DOHH2 (cell line): ENCODE results near the gene ATF5.

Source experiments
- EZH2phosphoT487 ChIP-seq: fragments of 200-600 bp; sonication (generic); IDR thresholded peaks from 2 replicates; pipeline ENCODE4 v1.6.1; 2017; ENCODE audit warnings: borderline replicate concordance, mild to moderate bottlenecking, antibody characterized with exemption, low read length, moderate library complexity, mixed read lengths
- TF ChIP-seq, protein P1 (sequence below): fragments of 200-600 bp; sonication (generic); IDR thresholded peaks from one replicate; pipeline ENCODE4 v1.5.1; 2014; ENCODE audit warnings: antibody characterized with exemption, mild to moderate bottlenecking, low read depth, low read length; ENCODE audit not compliant: poor library complexity, severe bottlenecking

GRCh38 chr19:49892716-49893115, 36.3 kb upstream of the ATF5 start:
- TF ChIP-seq, protein P1, sequence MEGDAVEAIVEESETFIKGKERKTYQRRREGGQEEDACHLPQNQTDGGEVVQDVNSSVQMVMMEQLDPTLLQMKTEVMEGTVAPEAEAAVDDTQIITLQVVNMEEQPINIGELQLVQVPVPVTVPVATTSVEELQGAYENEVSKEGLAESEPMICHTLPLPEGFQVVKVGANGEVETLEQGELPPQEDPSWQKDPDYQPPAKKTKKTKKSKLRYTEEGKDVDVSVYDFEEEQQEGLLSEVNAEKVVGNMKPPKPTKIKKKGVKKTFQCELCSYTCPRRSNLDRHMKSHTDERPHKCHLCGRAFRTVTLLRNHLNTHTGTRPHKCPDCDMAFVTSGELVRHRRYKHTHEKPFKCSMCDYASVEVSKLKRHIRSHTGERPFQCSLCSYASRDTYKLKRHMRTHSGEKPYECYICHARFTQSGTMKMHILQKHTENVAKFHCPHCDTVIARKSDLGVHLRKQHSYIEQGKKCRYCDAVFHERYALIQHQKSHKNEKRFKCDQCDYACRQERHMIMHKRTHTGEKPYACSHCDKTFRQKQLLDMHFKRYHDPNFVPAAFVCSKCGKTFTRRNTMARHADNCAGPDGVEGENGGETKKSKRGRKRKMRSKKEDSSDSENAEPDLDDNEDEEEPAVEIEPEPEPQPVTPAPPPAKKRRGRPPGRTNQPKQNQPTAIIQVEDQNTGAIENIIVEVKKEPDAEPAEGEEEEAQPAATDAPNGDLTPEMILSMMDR = no peak
- TF ChIP-seq EZH2phosphoT487 = no peak
